ENCODE data around the gene TCL1A.

DNA sequence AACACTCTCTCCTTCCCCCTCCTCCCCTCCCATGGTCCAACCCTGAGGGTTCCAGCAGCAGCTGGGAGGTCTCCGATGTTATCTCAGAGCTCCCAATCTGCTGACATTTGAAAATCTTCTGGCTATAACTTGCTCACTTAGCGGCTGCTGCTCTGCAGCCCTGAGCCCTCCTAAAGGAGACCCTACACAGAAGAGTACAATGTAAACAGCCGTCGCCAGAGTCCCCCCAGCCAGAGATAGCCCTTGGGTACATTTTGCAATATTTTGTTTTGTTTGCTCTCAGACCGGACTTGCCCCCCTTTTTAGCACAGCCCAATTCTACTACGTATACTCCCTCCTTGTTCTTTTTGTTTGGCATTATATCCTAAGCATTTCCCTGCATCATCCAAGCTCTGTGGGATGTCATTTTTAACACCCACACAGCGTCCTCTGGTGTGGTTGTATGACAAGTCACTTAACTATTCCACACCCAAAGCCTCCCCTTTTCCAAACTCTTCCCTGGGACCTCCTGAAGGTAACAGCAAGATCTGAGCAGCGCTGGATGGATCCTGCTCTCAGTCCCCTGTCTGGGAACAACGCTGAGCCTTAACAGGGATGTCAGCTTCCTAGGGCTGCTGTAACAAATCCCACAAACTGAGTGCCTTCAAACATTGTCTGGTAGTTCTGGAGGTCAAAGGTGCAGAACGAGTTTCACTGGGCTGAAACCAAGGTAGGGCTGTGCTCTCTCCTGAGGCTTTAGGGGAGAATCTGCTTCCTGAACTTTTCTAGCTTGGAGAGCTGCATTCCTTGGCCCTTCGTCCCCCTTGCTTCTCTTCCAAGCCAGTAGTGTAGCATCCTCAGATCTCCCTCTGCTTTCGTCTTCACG is 53.0 kb downstream of the TCL1A start:
- no peak for TF ChIP-seq ZBED1 (IDR thresholded peaks at IDR 0.05)
- TF ChIP-seq, protein P1, sequence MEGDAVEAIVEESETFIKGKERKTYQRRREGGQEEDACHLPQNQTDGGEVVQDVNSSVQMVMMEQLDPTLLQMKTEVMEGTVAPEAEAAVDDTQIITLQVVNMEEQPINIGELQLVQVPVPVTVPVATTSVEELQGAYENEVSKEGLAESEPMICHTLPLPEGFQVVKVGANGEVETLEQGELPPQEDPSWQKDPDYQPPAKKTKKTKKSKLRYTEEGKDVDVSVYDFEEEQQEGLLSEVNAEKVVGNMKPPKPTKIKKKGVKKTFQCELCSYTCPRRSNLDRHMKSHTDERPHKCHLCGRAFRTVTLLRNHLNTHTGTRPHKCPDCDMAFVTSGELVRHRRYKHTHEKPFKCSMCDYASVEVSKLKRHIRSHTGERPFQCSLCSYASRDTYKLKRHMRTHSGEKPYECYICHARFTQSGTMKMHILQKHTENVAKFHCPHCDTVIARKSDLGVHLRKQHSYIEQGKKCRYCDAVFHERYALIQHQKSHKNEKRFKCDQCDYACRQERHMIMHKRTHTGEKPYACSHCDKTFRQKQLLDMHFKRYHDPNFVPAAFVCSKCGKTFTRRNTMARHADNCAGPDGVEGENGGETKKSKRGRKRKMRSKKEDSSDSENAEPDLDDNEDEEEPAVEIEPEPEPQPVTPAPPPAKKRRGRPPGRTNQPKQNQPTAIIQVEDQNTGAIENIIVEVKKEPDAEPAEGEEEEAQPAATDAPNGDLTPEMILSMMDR (IDR thresholded peaks at IDR 0.05 in 2 of 3, conservative IDR thresholded peaks at IDR 0.05 in 1 of 3; ENCODE audit: insufficient read depth in 2 of 3, low read depth in 1 of 3, low read length in 3 of 3): no peak
- TF ChIP-seq EZH2 (IDR thresholded peaks at IDR 0.05; ENCODE audit: borderline replicate concordance, low read depth, low read length): no peak
- no peak for TF ChIP-seq EP300 (IDR thresholded peaks at IDR 0.05; ENCODE audit: low read length)
- TF ChIP-seq, protein P2, sequence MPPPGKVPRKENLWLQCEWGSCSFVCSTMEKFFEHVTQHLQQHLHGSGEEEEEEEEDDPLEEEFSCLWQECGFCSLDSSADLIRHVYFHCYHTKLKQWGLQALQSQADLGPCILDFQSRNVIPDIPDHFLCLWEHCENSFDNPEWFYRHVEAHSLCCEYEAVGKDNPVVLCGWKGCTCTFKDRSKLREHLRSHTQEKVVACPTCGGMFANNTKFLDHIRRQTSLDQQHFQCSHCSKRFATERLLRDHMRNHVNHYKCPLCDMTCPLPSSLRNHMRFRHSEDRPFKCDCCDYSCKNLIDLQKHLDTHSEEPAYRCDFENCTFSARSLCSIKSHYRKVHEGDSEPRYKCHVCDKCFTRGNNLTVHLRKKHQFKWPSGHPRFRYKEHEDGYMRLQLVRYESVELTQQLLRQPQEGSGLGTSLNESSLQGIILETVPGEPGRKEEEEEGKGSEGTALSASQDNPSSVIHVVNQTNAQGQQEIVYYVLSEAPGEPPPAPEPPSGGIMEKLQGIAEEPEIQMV (tag; conservative IDR thresholded peaks at IDR 0.05; ENCODE audit: low read depth): no peak
- no peak for TF ChIP-seq SAP30 (IDR thresholded peaks at IDR 0.05; ENCODE audit: borderline replicate concordance, insufficient read depth, low read depth, low read length, poor library complexity, severe bottlenecking)
- TF ChIP-seq RB1 (IDR thresholded peaks at IDR 0.05; ENCODE audit: low read depth): no peak
